Panc1 (cell line): ENCODE measurements around the gene PPP1R13L. TPM values are rescaled to one million over a fixed set of nuclear protein-coding genes. Genes with fewer than 3 reads are reported as not detected.

Source experiments
- ATAC-seq: fragments of 200-7000 bp; cut with Tn5 transposase; 2 replicates; pipeline ENCODE4 v1.9.1; 2020; ENCODE audit warnings: mild to moderate bottlenecking, moderate library complexity
- BruUV-seq: library from RNA; stranded (reverse); fragments of 400-500 nt; replicated peaks from 2 replicates; lab custom pipeline; 2021; lab: Mats Ljungman, UMichigan
- CTCF ChIA-PET: fragments of 300-600 bp; sonication (Branson Sonifier 250); formaldehyde crosslinking; loops from one replicate; lab custom pipeline; 2022; ENCODE audit warnings: antibody characterized with exemption; lab: Charles Lee
- POLR2A ChIA-PET: fragments of 300-600 bp; sonication (Branson Sonifier 250); formaldehyde crosslinking; loops from one replicate; lab custom pipeline; 2022; ENCODE audit warnings: antibody characterized with exemption; lab: Charles Lee
- DNase-seq: peaks from one replicate; pipeline ENCODE4 v3.0.0-alpha.2; 2010; ENCODE audit warnings: low read depth, low spot score
- H3K27ac ChIP-seq: 2 replicates; pipeline ENCODE4 v1.5.1; 2011; ENCODE audit warnings: mild to moderate bottlenecking, low read length, inconsistent platforms
- H3K27me3 ChIP-seq: fragments of 200-500 bp; sonication (Bioruptor generic); 2 replicates; pipeline ENCODE4 v1.6.0; 2014; ENCODE audit warnings: low read length, inconsistent platforms; ENCODE audit not compliant: control insufficient read depth, insufficient read depth
- H3K36me3 ChIP-seq: fragments of 200-500 bp; sonication (Bioruptor generic); 2 replicates; pipeline ENCODE4 v1.5.1; 2014; ENCODE audit warnings: inconsistent platforms, mild to moderate bottlenecking, low read length, moderate library complexity; ENCODE audit not compliant: control insufficient read depth, insufficient read depth
- H3K4me1 ChIP-seq: 2 replicates; pipeline ENCODE4 v1.5.1; 2011; ENCODE audit warnings: inconsistent platforms, mild to moderate bottlenecking, low read length, moderate library complexity; ENCODE audit not compliant: control insufficient read depth, insufficient read depth
- H3K4me3 ChIP-seq, 2 experiments: 2 replicates each; pipeline ENCODE4 v1.5.1; 2011 to 2012; ENCODE audit warnings: low read depth in 2 of 2, low read length in 2 of 2, mild to moderate bottlenecking in 2 of 2, inconsistent platforms in 1 of 2, moderate library complexity in 1 of 2
- H3K9me3 ChIP-seq: fragments of 200-500 bp; sonication (Bioruptor generic); 2 replicates; pipeline ENCODE4 v1.5.1; 2014; ENCODE audit warnings: low read depth, mild to moderate bottlenecking, inconsistent platforms, low read length, moderate library complexity; ENCODE audit not compliant: control insufficient read depth, insufficient read depth
- POLR2AphosphoS5 ChIP-seq: IDR thresholded peaks from 2 replicates; pipeline ENCODE4 v1.6.1; 2012; ENCODE audit warnings: mild to moderate bottlenecking, low read depth, low read length, moderate library complexity
- SIN3A ChIP-seq: IDR thresholded peaks from 2 replicates; pipeline ENCODE4 v1.6.1; 2012; ENCODE audit warnings: low read depth, mild to moderate bottlenecking, low read length, moderate library complexity, borderline replicate concordance; ENCODE audit not compliant: insufficient read depth
- TCF7L2 ChIP-seq: IDR thresholded peaks from 2 replicates; pipeline ENCODE4 v1.6.1; 2011; ENCODE audit warnings: mild to moderate bottlenecking, low read depth, low read length, inconsistent platforms
- in situ Hi-C: cut with HindIII; loops from 2 replicates; pipeline ENCODE4 v1.10.0; 2016; ENCODE audit warnings: low sequenced_read_pairs, low pct_unique_long_range_greater_than_20kb
- intact Hi-C: fragments of 100-400 bp; cut with micrococcal nuclease; formaldehyde crosslinking; loops from one replicate; pipeline ENCODE4 v1.10.0; 2022; ENCODE audit not compliant: unreplicated experiment
- total RNA-seq: library from RNA; stranded (reverse); gene quantifications from one replicate; pipeline ENCODE4 v1.2.1, GENCODE V29; 2021; ENCODE audit not compliant: unreplicated experiment
- TF ChIP-seq, protein P1 (sequence below), 2 experiments: IDR thresholded peaks; 2 replicates each; pipeline ENCODE4 v1.6.1; 2011 to 2012; ENCODE audit warnings: low read depth in 2 of 2, control low read depth in 1 of 2, low read length in 1 of 2, mild to moderate bottlenecking in 1 of 2, moderate library complexity in 1 of 2; ENCODE audit not compliant: insufficient read depth in 1 of 2
- TF ChIP-seq, protein P2 (sequence below): fragments of 450-650 bp; IDR thresholded peaks from 2 replicates; pipeline ENCODE4 v1.5.1; 2017; ENCODE audit warnings: mild to moderate bottlenecking

Gene PPP1R13L
- total RNA-seq, 1 experiment from 2014 or later = 39.1 TPM

DNA sequence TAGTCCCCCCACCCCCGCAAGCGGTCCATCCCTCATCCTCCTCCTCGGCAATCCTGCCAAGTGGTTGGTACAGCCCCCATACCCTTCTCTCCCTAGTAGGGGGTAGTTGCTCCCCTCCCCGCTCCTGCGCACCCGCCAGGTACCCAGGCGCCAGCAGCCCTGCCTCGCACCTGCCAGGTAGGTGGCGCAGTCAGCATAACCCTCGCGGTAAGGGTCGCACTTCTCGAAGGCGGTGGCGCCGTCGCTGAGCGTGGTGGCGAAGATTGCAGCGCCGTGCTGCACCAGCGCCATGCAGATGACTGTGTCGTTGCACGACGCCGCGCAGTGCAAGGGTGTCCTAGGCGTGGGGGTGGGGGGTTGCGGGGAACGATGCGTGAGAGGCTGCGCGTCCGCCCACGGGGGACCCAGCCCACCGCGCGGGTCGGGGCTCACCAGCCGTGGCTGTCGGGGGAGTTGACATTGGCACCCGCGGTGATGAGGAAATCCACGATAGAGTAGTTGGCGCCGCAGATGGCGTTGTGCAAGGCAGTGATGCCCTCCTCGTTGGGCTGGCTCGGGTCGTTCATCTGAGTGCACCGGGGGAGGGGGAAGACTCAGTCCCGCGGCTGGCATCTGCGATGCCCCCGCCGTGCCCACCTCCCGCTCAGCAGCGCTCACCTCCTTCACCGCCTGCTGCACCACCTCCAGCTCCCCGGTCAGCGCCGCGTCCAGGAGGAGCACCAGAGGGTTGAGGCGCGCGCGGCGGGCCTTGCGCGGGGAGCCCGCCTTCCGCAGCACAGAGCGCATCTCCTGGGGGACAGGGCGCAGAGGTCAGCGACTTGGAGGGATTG lies 19.3 kb downstream of the PPP1R13L start:
- no peak overlapping the region for H3K27ac ChIP-seq
- ChIA-PET CTCF (no interaction called here), POLR2A (no interaction called here)
- H3K4me1 ChIP-seq = no peaks in the 10 kb centered on the region
- intact Hi-C loops = no loop called here
- H3K36me3 ChIP-seq = no peaks in the 10 kb centered on the region
- no peak overlapping the region for H3K4me3 ChIP-seq
- DNase-seq (no peak), ATAC-seq (no peak)
- in situ Hi-C loops = no loop called here
- TF ChIP-seq POLR2AphosphoS5 (no peak), SIN3A (no peak)
- no TSS peak for BruUV-seq
- H3K27me3 ChIP-seq = no peaks in the 10 kb centered on the region
- H3K9me3 ChIP-seq = no peaks in the 10 kb centered on the region

DNA sequence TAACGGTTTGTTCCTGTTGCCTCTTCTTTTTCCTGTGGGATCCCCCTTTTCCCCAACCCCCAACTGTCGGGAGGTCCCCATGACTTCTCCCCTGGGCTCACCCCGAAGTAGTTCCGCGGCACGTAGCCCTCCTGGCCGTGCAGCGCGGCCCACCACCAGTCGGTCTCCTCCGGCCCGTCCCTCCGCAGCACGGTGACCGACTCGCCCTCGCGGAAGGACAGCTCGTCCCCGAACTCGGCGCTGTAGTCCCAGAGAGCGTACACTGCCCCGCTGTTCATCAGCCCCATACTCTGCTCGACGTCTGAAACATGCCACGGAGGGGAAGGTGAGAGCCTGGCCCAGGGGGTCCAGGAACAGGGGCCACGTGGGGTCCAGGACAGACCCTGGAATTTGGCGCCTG lies 22.4 kb downstream of the PPP1R13L start:
- ATAC-seq (no peak), DNase-seq (no peak)
- intact Hi-C loops = no loop called here
- Histone ChIP-seq H3K4me1 (no peaks in the 10 kb centered on the region), H3K36me3 (no peaks in the 10 kb centered on the region), H3K4me3 (no peak overlapping the region), H3K9me3 (no peaks in the 10 kb centered on the region), H3K27me3 (no peaks in the 10 kb centered on the region), H3K27ac (no peak overlapping the region)
- no peak for TF ChIP-seq TCF7L2
- TF ChIP-seq POLR2AphosphoS5 = no peak
- TF ChIP-seq, protein P1, sequence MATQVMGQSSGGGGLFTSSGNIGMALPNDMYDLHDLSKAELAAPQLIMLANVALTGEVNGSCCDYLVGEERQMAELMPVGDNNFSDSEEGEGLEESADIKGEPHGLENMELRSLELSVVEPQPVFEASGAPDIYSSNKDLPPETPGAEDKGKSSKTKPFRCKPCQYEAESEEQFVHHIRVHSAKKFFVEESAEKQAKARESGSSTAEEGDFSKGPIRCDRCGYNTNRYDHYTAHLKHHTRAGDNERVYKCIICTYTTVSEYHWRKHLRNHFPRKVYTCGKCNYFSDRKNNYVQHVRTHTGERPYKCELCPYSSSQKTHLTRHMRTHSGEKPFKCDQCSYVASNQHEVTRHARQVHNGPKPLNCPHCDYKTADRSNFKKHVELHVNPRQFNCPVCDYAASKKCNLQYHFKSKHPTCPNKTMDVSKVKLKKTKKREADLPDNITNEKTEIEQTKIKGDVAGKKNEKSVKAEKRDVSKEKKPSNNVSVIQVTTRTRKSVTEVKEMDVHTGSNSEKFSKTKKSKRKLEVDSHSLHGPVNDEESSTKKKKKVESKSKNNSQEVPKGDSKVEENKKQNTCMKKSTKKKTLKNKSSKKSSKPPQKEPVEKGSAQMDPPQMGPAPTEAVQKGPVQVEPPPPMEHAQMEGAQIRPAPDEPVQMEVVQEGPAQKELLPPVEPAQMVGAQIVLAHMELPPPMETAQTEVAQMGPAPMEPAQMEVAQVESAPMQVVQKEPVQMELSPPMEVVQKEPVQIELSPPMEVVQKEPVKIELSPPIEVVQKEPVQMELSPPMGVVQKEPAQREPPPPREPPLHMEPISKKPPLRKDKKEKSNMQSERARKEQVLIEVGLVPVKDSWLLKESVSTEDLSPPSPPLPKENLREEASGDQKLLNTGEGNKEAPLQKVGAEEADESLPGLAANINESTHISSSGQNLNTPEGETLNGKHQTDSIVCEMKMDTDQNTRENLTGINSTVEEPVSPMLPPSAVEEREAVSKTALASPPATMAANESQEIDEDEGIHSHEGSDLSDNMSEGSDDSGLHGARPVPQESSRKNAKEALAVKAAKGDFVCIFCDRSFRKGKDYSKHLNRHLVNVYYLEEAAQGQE (IDR thresholded peaks at IDR 0.05; ENCODE audit: insufficient read depth in 1 of 2, low read depth in 2 of 2, low read length in 1 of 2) = no peak
- TF ChIP-seq, protein P2, sequence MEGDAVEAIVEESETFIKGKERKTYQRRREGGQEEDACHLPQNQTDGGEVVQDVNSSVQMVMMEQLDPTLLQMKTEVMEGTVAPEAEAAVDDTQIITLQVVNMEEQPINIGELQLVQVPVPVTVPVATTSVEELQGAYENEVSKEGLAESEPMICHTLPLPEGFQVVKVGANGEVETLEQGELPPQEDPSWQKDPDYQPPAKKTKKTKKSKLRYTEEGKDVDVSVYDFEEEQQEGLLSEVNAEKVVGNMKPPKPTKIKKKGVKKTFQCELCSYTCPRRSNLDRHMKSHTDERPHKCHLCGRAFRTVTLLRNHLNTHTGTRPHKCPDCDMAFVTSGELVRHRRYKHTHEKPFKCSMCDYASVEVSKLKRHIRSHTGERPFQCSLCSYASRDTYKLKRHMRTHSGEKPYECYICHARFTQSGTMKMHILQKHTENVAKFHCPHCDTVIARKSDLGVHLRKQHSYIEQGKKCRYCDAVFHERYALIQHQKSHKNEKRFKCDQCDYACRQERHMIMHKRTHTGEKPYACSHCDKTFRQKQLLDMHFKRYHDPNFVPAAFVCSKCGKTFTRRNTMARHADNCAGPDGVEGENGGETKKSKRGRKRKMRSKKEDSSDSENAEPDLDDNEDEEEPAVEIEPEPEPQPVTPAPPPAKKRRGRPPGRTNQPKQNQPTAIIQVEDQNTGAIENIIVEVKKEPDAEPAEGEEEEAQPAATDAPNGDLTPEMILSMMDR = no peak
- no peak for TF ChIP-seq SIN3A
- ChIA-PET POLR2A (no interaction called here), CTCF (interaction anchor here (0.6 kb wide), 1 partner anchor 9 kb away, joined by 8 read pairs; no protein-coding TSS in a partner anchor)
- no TSS peak for BruUV-seq
- in situ Hi-C loops = no loop called here

DNA sequence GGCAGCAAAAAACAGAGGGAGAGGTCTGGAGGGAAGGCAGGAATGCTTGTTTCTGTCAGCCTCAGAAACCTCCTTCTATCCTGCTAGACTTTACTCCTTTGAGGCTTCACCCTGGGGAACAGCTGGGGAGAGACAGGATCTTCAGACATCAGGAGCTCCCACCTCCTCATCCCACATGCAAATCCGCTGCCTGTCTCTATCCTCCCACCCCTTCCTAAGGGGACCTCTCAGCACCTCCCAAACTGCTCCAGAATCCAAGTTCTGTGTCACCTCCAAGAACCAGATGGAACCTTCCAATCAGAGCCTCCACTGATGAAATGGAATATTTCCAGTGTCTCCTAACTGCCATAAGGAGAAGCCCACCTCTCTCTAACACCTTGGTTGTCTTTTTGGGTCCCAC lies 24.8 kb downstream of the PPP1R13L start:
- ChIA-PET CTCF (no interaction called here), POLR2A (no interaction called here)
- no peak overlapping the region for H3K27ac ChIP-seq

More for the DNA sequence above, 24.8 kb downstream of the PPP1R13L start:
- DNase-seq (no peak), ATAC-seq (no peak)
- no TSS peak for BruUV-seq
- in situ Hi-C loops = no loop called here
- H3K4me3 ChIP-seq = no peak overlapping the region
- no peaks in the 10 kb centered on the region for H3K27me3 ChIP-seq
- TF ChIP-seq, protein P2 = no peak
- TF ChIP-seq, protein P1 (IDR thresholded peaks at IDR 0.05; ENCODE audit: insufficient read depth in 1 of 2, low read depth in 2 of 2, low read length in 1 of 2) = no peak
- TF ChIP-seq TCF7L2 (no peak), POLR2AphosphoS5 (no peak), SIN3A (no peak)
- peaks cover 5% of the 10 kb centered on the region; the same call in 1 of the 2 replicates for H3K4me1 ChIP-seq
- H3K9me3 ChIP-seq = no peaks in the 10 kb centered on the region
- intact Hi-C loops = no loop called here
- H3K36me3 ChIP-seq = no peaks in the 10 kb centered on the region
